Stimulated activated naive CD8-positive, alpha-beta T cell treated with anti-CD3 and anti-CD28 coated beads, Interleukin-15, amount 100 ng/mL, for 72 hours (primary cell): ENCODE measurements around the gene ATP10A.
A peak's percentile ranks its signal among the peaks of the same experiment; 100 is the strongest.

Experiments used
- ATAC-seq: fragments of 150-1000 bp; cut with Tn5 transposase; 2 replicates; pipeline ENCODE4 v1.10.0; 2021; ENCODE audit warnings: mild to moderate bottlenecking, moderate library complexity
- DNase-seq, 2 donors: peaks; one replicate each; pipeline ENCODE4 v3.0.0; 2021 to 2022
- H3K27ac Mint-ChIP-seq, 2 donors: one replicate each; pipeline ENCODE4 v1.8.0; 2022; ENCODE audit warnings: mild to moderate bottlenecking in 2 of 2, mixed read lengths in 2 of 2, moderate library complexity in 2 of 2
- H3K27me3 Mint-ChIP-seq: one replicate; pipeline ENCODE4 v1.8.0; 2022; ENCODE audit warnings: mixed read lengths
- H3K4me1 Mint-ChIP-seq: one replicate; pipeline ENCODE4 v1.8.0; 2022; ENCODE audit warnings: mild to moderate bottlenecking, mixed read lengths
- H3K4me3 Mint-ChIP-seq, 2 donors: one replicate each; pipeline ENCODE4 v1.8.0; 2022; ENCODE audit warnings: mild to moderate bottlenecking in 2 of 2, mixed read lengths in 2 of 2, moderate library complexity in 1 of 2
- H3K9me3 Mint-ChIP-seq, 2 donors: one replicate each; pipeline ENCODE4 v1.8.0; 2022; ENCODE audit warnings: mixed read lengths in 2 of 2

ATP10A gene

GRCh38 chr15:25697586-25697985, 165.5 kb downstream of the ATP10A start:
- ATAC-seq (no peak), DNase-seq (no peak)
- H3K4me3 Mint-ChIP-seq: no peak overlapping the region
- no peaks in the 10 kb centered on the region for H3K9me3 Mint-ChIP-seq
- H3K4me1 Mint-ChIP-seq: no peaks in the 10 kb centered on the region
- H3K27me3 Mint-ChIP-seq: no peaks in the 10 kb centered on the region
- H3K27ac Mint-ChIP-seq: no peak overlapping the region

DNA sequence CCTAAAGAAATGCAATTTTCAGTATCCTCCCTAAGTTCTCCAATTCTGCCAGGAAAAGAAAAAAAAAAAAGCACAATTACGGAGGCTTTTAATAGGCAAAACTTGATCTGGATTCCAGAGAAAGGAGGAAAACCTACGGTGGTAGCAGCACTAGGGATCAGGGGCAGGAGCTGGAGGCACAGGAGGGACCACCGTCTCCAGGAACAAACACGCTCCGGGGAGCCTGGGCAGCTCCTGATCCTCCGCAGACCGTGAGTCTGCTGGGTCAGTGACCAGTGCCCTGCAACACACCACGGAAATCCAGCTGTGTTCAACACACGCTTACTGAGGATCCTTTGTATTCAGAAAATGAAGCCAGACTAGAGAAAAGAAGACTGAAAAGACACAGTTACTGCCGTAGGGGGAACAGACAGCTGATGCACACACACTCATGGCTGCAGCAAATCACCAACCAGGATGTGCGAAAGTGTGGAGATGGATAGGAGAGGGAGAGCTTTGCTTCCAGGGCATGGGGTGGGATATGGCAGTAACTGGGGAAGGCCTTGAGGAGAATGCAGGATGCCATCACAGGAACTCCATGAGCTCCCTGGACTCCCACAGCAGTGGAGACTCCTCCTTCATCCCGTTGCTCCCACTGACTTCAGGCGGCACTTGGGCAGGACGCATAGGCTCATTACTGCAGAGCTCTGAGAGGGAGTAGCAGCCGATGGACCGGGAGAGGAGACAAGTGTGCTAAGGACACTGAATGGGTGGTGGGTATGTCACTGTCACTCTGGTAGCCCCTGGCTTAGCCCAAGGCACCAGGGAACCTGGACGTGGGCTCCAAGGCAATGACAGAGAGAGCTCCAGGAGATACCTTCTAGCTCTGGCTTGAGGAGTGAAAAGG, 167.0 kb downstream of the ATP10A start:
- Mint-ChIP-seq H3K27ac (no peak overlapping the region), H3K4me1 (no peaks in the 10 kb centered on the region), H3K4me3 (no peak overlapping the region), H3K27me3 (no peaks in the 10 kb centered on the region), H3K9me3 (no peaks in the 10 kb centered on the region)
- DNase-seq: no peak
- no peak for ATAC-seq

GRCh38 chr15:25694823-25695312, 168.3 kb downstream of the ATP10A start:
- no peaks in the 10 kb centered on the region for H3K9me3 Mint-ChIP-seq

DNA sequence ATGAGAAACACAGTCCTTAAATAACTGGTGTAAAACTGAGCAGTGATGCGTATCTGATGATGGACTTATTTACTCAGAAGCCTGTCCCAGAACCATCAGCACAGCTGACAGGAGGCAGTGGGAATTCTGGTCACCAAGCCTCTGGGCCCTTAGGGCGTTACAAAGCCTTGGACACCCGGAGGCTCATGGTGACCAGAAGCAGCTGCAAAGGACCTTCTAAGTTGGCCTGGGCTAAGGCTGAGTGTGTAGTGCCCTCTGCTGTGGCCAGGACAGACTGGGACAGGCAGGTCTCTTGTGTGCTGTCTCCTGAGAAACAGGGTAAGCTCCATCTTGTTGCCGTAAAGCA, 168.9 kb downstream of the ATP10A start:
- Mint-ChIP-seq H3K9me3 (no peaks in the 10 kb centered on the region), H3K4me3 (no peak overlapping the region), H3K27me3 (no peaks in the 10 kb centered on the region), H3K4me1 (no peaks in the 10 kb centered on the region), H3K27ac (no peak overlapping the region)
- ATAC-seq: no peak
- DNase-seq: no peak

More at GRCh38 chr15:25694823-25695312, 168.3 kb downstream of the ATP10A start:
- Mint-ChIP-seq H3K4me3 (no peak overlapping the region), H3K27ac (no peak overlapping the region), H3K4me1 (no peaks in the 10 kb centered on the region), H3K27me3 (no peaks in the 10 kb centered on the region)
- ATAC-seq (no peak), DNase-seq (no peak)

DNA sequence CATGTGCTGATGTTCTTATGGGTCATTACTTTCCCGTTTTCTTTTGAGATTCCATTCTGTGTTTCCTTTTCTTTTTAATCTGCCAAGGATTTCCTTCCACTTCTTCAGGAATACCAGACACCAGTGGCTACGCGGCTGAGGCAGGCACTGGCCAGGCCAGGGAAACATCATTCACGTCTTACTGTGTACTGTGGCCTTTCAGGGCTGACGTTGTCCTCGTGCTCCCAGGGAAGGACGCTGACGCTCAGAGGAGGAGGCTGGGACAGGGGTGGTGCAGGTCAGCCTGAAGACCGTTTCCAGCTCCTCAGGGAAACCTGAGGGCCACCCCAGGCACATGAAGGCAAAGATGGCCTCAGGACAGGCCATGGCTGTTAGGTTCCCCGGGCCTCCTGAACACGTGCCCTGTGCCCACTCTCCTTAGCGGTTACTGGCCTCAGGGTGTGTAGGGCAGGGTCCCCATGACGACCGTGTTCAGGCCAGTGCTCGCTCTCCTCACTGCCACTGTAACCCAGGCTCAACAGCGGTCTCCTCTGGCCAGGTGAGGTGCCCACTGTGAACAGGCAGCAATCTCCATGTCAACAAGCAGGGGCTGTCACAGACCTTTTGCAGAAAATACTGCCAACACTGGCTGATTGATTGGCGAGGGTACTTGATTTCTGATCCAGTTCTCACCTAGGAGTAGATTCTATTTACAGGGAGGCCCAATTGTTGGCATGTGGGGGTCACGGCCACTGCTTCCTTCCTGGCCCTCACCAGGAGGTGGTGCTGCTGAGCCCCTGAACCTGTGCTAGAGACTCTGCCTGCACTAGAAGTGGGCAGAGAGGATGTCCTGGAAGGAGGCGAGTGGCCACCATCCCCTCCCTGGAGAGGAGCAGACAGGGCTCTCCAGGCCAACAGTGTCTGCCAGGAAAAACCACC, 169.5 kb downstream of the ATP10A start:
- Mint-ChIP-seq H3K4me3 (no peak overlapping the region), H3K27ac (no peak overlapping the region), H3K9me3 (no peaks in the 10 kb centered on the region), H3K4me1 (no peaks in the 10 kb centered on the region), H3K27me3 (no peaks in the 10 kb centered on the region)
- peak; percentile 71 for ATAC-seq
- DNase-seq: peak; percentile 25 to 31

- Mint-ChIP-seq H3K9me3 (no peaks in the 10 kb centered on the region), H3K27ac (no peak overlapping the region), H3K4me1 (no peaks in the 10 kb centered on the region), H3K27me3 (no peaks in the 10 kb centered on the region), H3K4me3 (no peak overlapping the region)
- no peak for DNase-seq
- ATAC-seq: no peak
Observed at GRCh38 chr15:25691544-25692430, 171.3 kb downstream of the ATP10A start.

DNA sequence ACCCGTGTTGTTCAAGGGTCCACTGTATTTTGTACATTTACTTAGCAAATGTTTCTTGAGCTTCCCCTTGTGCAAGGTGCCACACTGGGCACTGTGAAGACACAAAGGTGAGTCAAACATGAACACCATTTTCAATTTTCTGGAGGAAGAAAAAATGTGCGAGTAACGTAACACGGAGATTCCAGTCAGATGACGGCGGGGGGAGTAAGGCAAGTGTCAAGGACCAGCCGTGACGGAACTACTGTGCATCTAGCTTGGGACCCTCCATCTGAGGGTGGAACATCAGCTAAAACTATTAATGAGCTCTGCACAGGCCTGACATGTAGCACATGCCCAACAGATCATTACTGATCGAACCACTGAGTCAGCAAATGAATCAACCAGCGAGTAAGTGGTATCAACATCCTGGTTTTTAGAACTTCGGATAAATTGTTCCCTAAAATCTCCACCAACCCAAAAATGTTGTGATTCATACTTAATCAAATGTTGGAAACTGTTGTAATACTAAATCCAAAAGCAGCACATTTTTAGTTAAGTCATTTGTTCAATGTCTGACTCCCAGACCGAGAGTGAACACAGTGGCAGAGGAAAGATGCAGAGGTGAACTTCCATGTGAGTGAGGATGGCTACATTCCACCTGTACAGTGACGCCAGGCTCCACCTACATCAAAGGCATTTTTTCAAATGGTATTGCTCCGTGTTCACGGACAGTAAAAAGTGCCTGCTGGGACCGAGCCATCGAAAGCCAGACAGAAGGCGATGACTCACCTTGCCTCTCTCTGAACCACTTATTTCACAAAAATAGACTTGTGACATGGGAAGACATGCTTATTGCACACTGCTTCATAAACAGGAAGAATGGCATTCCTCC, 172.2 kb downstream of the ATP10A start:
- Mint-ChIP-seq H3K27me3 (no peaks in the 10 kb centered on the region), H3K4me3 (no peak overlapping the region), H3K27ac (no peak overlapping the region), H3K4me1 (no peaks in the 10 kb centered on the region), H3K9me3 (no peaks in the 10 kb centered on the region)
- no peak for DNase-seq
- ATAC-seq: no peak

DNA sequence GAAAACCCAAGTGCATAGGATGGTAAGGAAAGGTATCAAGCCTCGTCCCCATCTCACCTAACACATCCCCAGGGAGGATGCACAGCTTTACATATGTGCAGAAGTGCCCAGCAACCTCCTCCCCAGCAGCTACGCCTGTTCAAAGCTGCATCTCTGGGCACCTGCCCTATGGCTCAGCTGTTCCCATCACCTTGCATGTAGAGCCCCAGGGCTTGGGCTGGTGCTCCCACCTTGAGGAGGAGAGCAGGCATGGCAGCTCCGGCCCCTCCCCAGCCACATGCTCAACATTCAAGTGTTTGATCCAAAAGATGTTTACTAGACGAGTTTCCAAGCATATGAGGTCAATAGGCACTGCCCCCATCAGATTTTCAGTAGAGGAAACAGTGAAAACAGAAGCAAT, 173.5 kb downstream of the ATP10A start:
- no peaks in the 10 kb centered on the region for H3K4me1 Mint-ChIP-seq
- H3K4me3 Mint-ChIP-seq: no peak overlapping the region
- H3K9me3 Mint-ChIP-seq: no peaks in the 10 kb centered on the region
- no peak for ATAC-seq
- no peak overlapping the region for H3K27ac Mint-ChIP-seq
- H3K27me3 Mint-ChIP-seq: no peaks in the 10 kb centered on the region
- no peak for DNase-seq

GRCh38 chr15:25688166-25688565, 175.0 kb downstream of the ATP10A start:
- H3K4me3 Mint-ChIP-seq: no peak overlapping the region
- H3K4me1 Mint-ChIP-seq: no peaks in the 10 kb centered on the region
- H3K27ac Mint-ChIP-seq: no peak overlapping the region
- DNase-seq (no peak), ATAC-seq (no peak)
- H3K9me3 Mint-ChIP-seq: no peaks in the 10 kb centered on the region
- H3K27me3 Mint-ChIP-seq: no peaks in the 10 kb centered on the region

- Mint-ChIP-seq H3K27ac (no peak overlapping the region), H3K4me1 (no peaks in the 10 kb centered on the region), H3K4me3 (no peak overlapping the region), H3K27me3 (no peaks in the 10 kb centered on the region), H3K9me3 (no peaks in the 10 kb centered on the region)
- DNase-seq (no peak), ATAC-seq (no peak)
Observed at GRCh38 chr15:25687689-25688088, 175.4 kb downstream of the ATP10A start.

- ATAC-seq (no peak), DNase-seq (no peak)
- H3K9me3 Mint-ChIP-seq: no peaks in the 10 kb centered on the region
- H3K4me3 Mint-ChIP-seq: no peak overlapping the region
- H3K27me3 Mint-ChIP-seq: no peaks in the 10 kb centered on the region
- no peak overlapping the region for H3K27ac Mint-ChIP-seq
- H3K4me1 Mint-ChIP-seq: no peaks in the 10 kb centered on the region
Observed at GRCh38 chr15:25687276-25687675, 175.9 kb downstream of the ATP10A start.

DNA sequence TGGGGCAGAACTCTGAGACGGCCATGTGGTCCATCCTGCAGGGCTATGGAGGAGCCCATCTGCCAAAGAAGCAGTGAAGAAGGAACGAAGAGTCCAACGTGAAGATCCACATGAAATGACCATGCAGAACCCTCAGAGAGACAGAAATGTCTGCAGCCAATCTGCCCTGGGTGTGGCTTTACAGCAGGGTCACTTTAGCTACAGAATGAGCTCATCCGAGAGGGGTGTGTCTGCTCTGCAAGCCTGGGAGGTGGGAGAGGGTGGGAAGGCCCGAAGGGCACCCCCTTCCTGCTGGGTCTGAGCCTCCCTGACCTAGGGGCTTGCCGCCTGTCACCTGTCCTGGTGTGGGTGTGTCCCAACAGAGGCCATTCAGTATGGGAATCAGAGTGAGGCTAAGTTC, 176.3 kb downstream of the ATP10A start:
- Mint-ChIP-seq H3K27me3 (no peaks in the 10 kb centered on the region), H3K9me3 (no peaks in the 10 kb centered on the region)

DNA sequence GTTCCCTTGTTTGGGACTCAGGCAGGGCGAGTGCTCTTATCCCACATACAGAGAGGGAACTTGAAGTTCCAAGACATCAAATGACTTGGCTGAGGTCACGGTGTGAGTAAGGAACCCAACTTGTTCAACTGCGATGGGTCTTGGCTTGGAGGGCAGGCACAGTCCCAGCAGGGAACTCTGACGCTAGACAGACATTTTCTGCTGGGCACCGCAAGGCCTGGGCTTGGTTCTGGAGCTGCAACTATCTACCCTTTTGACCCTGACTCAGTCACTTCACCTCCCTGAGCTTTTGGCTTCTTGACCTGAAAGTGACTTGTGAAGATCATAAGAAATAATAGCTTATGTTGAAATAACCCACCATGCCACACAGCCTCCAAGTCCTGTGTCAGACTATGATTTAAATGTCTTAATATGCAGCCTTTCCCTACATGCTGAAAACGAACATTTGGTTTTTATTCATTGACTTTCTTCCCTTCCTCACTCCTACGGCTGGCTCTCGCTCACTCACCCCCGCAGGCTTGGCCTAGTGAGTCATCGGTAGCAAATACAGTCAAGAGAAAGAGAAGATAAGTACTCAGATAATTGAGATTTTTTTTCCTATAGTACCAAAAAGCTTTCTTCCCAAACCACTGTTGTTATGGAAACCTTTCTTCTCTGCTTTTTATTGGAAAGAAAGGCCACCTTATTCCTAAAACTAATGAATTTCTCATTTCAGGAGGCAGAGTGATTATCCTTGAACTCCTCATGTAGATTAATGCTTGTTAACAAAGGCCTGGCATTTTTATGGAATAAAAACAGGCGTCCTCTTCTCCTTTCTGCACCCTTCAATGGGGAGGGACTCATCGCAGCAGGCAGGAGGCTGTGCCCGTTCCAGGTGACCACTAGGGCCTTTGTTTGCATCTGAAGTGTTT, 178.4 kb downstream of the ATP10A start:
- Mint-ChIP-seq H3K9me3 (no peaks in the 10 kb centered on the region), H3K27me3 (no peaks in the 10 kb centered on the region), H3K4me3 (no peak overlapping the region), H3K27ac (peak overlapping the region in 1 of 2 donors; percentile 19), H3K4me1 (no peaks in the 10 kb centered on the region)
- no peak for ATAC-seq
- no peak for DNase-seq

More for the DNA sequence above, 176.3 kb downstream of the ATP10A start:
- H3K4me1 Mint-ChIP-seq: no peaks in the 10 kb centered on the region
- H3K27ac Mint-ChIP-seq: no peak overlapping the region
- ATAC-seq (no peak), DNase-seq (no peak)
- H3K4me3 Mint-ChIP-seq: no peak overlapping the region

DNA sequence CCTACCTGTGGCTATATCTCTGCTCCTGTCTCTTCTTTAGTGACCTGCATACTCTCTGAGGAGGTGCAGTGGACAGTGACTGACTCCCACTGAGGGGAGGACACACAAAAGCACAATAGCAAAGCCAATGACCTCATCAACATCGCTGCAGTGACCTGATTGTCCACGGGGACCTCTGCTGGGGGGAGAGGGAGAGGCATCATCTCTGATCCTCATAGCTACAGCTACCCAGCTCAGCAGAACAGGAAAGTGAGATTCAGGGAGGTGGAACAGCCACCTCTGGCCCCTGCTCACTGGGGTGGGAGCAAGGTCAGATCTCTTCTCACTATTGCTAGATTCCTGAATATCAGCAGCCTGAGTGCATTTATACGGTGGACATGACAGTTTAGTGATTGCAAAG, 179.2 kb downstream of the ATP10A start:
- DNase-seq: no peak
- H3K4me3 Mint-ChIP-seq: no peak overlapping the region
- no peaks in the 10 kb centered on the region for H3K27me3 Mint-ChIP-seq
- H3K4me1 Mint-ChIP-seq: no peaks in the 10 kb centered on the region
- H3K27ac Mint-ChIP-seq: no peak overlapping the region
- no peak for ATAC-seq
- no peaks in the 10 kb centered on the region for H3K9me3 Mint-ChIP-seq
